ENCODE results near the gene TLE4. TPM values are rescaled to one million over a fixed set of nuclear protein-coding genes. Genes with fewer than 3 reads are reported as not detected.

Gene TLE4
- total and polyA plus RNA-seq, 5 experiments from 2014 or later: 25.3 to 110 (median 37.8) TPM

- Mint-ChIP-seq H3K4me3 (peak overlapping the region in 9 of 10 donors; percentile 90 to 97 (median 94)), H3K36me3 (peaks cover 0 to 28% (median 0%) of the 10 kb centered on the region in 3 donors), H3K9me3 (no peaks in the 10 kb centered on the region), H3K4me1 (peaks cover 30 to 57% (median 48%) of the 10 kb centered on the region in 4 donors), H3K27ac (peak overlapping the region in 9 of 10 donors; percentile 93 to 98 (median 97)), H3K27me3 (no peaks in the 10 kb centered on the region)
- POLR2A ChIA-PET: interaction anchor here (1.0 to 1.3 kb wide), 4 partner anchors 9 to 89 kb away, joined by 3 to 8 read pairs (median 3); no protein-coding TSS in a partner anchor
- ATAC-seq: no peak
- DNase-seq: peak in 3 of 10 donors; percentile 24 to 55 (median 48)
Observed at GRCh38 chr9:79573412-79573923, 1.7 kb downstream of the TLE4 start.

DNA sequence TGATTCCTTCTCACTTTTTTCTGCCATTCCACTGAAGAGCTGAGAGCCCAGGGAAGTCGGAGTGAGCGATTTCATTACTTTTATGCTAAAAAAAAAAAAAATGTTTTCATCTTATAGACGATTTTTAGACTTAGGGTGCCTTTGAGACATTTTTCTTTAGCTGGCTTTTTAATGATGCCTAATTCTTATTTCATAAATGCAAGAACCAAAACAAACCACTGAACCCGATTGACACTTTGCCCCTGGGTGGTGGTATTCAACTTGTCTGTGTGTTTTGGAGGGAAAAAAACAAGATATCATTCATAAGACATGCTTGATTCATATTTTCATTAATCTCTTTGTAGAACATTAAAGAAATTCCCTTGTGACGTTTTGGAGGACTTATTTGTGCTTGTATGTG, 2.4 kb downstream of the TLE4 start:
- Mint-ChIP-seq H3K4me3 (peak overlapping the region in 9 of 10 donors; percentile 90 to 97 (median 94)), H3K27ac (peak overlapping the region in 9 of 10 donors; percentile 93 to 98 (median 97)), H3K4me1 (peaks cover 31 to 64% (median 54%) of the 10 kb centered on the region in 4 donors)

GRCh38 chr9:79574781-79575180, 3.0 kb downstream of the TLE4 start:
- ATAC-seq (no peak), DNase-seq (no peak)
- peak overlapping the region in 9 of 10 donors; percentile 90 to 97 (median 94) for H3K4me3 Mint-ChIP-seq
- no peaks in the 10 kb centered on the region for H3K9me3 Mint-ChIP-seq
- POLR2A ChIA-PET: interaction anchor here (0.6 kb wide), 1 partner anchor 115 kb away, joined by 3 read pairs; no protein-coding TSS in a partner anchor
- H3K36me3 Mint-ChIP-seq: peaks cover 0 to 36% (median 0%) of the 10 kb centered on the region in 3 donors
- peak overlapping the region in 7 of 10 donors; percentile 93 to 98 (median 97) for H3K27ac Mint-ChIP-seq
- peaks cover 32 to 69% (median 60%) of the 10 kb centered on the region in 4 donors for H3K4me1 Mint-ChIP-seq
- H3K27me3 Mint-ChIP-seq: no peaks in the 10 kb centered on the region

More for the DNA sequence above, 2.4 kb downstream of the TLE4 start:
- no peaks in the 10 kb centered on the region for H3K27me3 Mint-ChIP-seq
- DNase-seq (no peak), ATAC-seq (no peak)
- H3K9me3 Mint-ChIP-seq: no peaks in the 10 kb centered on the region
- H3K36me3 Mint-ChIP-seq: peaks cover 0 to 33% (median 0%) of the 10 kb centered on the region in 3 donors
- POLR2A ChIA-PET: interaction anchor here (0.6 to 1.3 kb wide), 4 partner anchors 8 to 115 kb away, joined by 3 to 8 read pairs (median 3); no protein-coding TSS in a partner anchor

- ATAC-seq (no peak), DNase-seq (no peak)
- Mint-ChIP-seq H3K27me3 (no peaks in the 10 kb centered on the region), H3K9me3 (no peaks in the 10 kb centered on the region), H3K27ac (peak overlapping the region in 9 of 10 donors; percentile 9 to 91 (median 29)), H3K36me3 (peaks cover 0 to 42% (median 2%) of the 10 kb centered on the region in 3 donors), H3K4me3 (peak overlapping the region in 9 of 10 donors; percentile 12 to 71 (median 49)), H3K4me1 (peaks cover 37 to 69% (median 63%) of the 10 kb centered on the region in 4 donors)
- POLR2A ChIA-PET: no interaction called here
Observed at GRCh38 chr9:79575547-79575946, 3.8 kb downstream of the TLE4 start.

GRCh38 chr9:79577969-79578723, 6.4 kb downstream of the TLE4 start:
- ATAC-seq: no peak
- H3K27ac Mint-ChIP-seq: peak overlapping the region; percentile 10 to 91 (median 73)
- peaks cover 0 to 43% (median 2%) of the 10 kb centered on the region in 3 donors for H3K36me3 Mint-ChIP-seq
- DNase-seq: no peak
- H3K4me1 Mint-ChIP-seq: peaks cover 50 to 95% (median 88%) of the 10 kb centered on the region in 4 donors
- POLR2A ChIA-PET: interaction anchor here (0.5 kb wide), 1 partner anchor 105 kb away, joined by 3 read pairs; no protein-coding TSS in a partner anchor
- H3K4me3 Mint-ChIP-seq: peak overlapping the region in 8 of 10 donors; percentile 10 to 54 (median 33)
- no peaks in the 10 kb centered on the region for H3K27me3 Mint-ChIP-seq
- H3K9me3 Mint-ChIP-seq: no peaks in the 10 kb centered on the region

- Mint-ChIP-seq H3K4me1 (peaks cover 53 to 97% (median 92%) of the 10 kb centered on the region in 4 donors), H3K4me3 (peak overlapping the region in 8 of 10 donors; percentile 0 to 39 (median 5)), H3K27ac (peak overlapping the region in 9 of 10 donors; percentile 6 to 91 (median 66)), H3K27me3 (no peaks in the 10 kb centered on the region), H3K9me3 (no peaks in the 10 kb centered on the region), H3K36me3 (peaks cover 0 to 38% (median 2%) of the 10 kb centered on the region in 3 donors)
- DNase-seq (no peak), ATAC-seq (no peak)
- POLR2A ChIA-PET: interaction anchor here (0.5 kb wide), 1 partner anchor 104 kb away, joined by 3 read pairs; no protein-coding TSS in a partner anchor
Observed at GRCh38 chr9:79578891-79579290, 7.1 kb downstream of the TLE4 start.

DNA sequence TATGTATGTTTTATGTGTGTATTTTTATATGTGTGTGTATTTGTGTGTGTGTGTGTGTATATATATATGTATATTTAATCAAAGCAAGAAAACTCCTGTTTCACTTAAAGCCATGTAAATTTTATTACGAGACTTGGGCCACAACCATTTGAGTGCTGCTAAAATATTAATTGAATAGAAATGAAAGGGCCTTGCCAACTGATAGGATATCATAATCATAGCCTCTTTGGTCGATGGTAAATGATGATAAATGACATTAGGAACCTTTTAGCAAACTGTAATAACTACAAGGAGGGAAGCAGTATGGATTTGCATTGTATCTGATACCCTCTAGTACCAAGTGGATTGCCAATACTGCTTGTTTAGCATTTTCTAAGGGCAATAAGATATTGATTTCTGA, 7.9 kb downstream of the TLE4 start:
- peaks cover 0 to 36% (median 2%) of the 10 kb centered on the region in 3 donors for H3K36me3 Mint-ChIP-seq
- H3K4me1 Mint-ChIP-seq: peaks cover 54 to 97% (median 93%) of the 10 kb centered on the region in 4 donors
- peak overlapping the region in 6 of 10 donors; percentile 4 to 91 (median 82) for H3K27ac Mint-ChIP-seq
- no peaks in the 10 kb centered on the region for H3K9me3 Mint-ChIP-seq
- POLR2A ChIA-PET: interaction anchor here (8.6 kb wide), 1 partner anchor 8 kb away, joined by 75 read pairs; the partner anchor contains the start of gene TLE4
- DNase-seq: no peak
- H3K4me3 Mint-ChIP-seq: peak overlapping the region in 1 of 10 donors; percentile 4
- ATAC-seq: no peak
- no peaks in the 10 kb centered on the region for H3K27me3 Mint-ChIP-seq

DNA sequence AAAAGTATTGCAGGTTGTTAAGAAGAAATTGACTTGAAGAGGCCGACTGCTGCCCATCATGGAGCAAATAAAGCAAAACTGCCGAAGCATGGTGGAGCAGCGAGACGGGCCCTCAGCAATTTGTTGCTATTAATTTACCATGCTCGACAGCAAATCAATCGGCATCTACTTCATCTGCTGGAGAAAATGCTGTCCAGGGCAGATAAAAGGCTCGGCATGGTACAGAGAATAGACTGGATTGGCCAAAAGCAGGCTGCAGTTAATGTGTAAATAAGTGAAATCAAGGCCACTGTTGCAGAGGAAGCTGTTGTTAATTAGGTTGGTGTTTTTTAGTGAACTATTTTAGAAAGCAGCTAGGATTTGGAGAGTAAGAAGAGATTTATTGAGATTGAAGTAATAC, 8.3 kb downstream of the TLE4 start:
- ATAC-seq: no peak
- peaks cover 53 to 95% (median 93%) of the 10 kb centered on the region in 4 donors for H3K4me1 Mint-ChIP-seq
- H3K36me3 Mint-ChIP-seq: peaks cover 0 to 34% (median 2%) of the 10 kb centered on the region in 3 donors
- H3K27me3 Mint-ChIP-seq: no peaks in the 10 kb centered on the region
- peak overlapping the region in 4 of 10 donors; percentile 61 to 75 (median 72) for H3K4me3 Mint-ChIP-seq
- H3K27ac Mint-ChIP-seq: peak overlapping the region; percentile 42 to 95 (median 82)
- POLR2A ChIA-PET: interaction anchor here (8.6 kb wide), 1 partner anchor 9 kb away, joined by 75 read pairs; the partner anchor contains the start of gene TLE4
- H3K9me3 Mint-ChIP-seq: no peaks in the 10 kb centered on the region
- DNase-seq: no peak

- Mint-ChIP-seq H3K4me1 (peaks cover 49 to 95% (median 92%) of the 10 kb centered on the region in 4 donors), H3K36me3 (peaks cover 0 to 27% (median 2%) of the 10 kb centered on the region in 3 donors), H3K9me3 (no peaks in the 10 kb centered on the region), H3K27ac (peak overlapping the region; percentile 70 to 95 (median 88)), H3K27me3 (no peaks in the 10 kb centered on the region), H3K4me3 (peak overlapping the region; percentile 53 to 78 (median 70))
- peak in 2 of 10 donors; percentile 30 to 31 for DNase-seq
- POLR2A ChIA-PET: interaction anchor here (1.7 to 8.6 kb wide), 2 partner anchors 8 to 10 kb away, joined by 8 to 75 read pairs; partner anchors contain the start of gene TLE4
- ATAC-seq: peak; percentile 3 to 10
Observed at GRCh38 chr9:79581388-79581787, 9.6 kb downstream of the TLE4 start.

- peaks cover 47 to 93% (median 90%) of the 10 kb centered on the region in 4 donors for H3K4me1 Mint-ChIP-seq
- peak overlapping the region; percentile 53 to 78 (median 70) for H3K4me3 Mint-ChIP-seq
- no peaks in the 10 kb centered on the region for H3K9me3 Mint-ChIP-seq
- DNase-seq (peak in 9 of 10 donors; percentile 10 to 78 (median 49)), ATAC-seq (peak; percentile 83 to 85)
- H3K27ac Mint-ChIP-seq: peak overlapping the region; percentile 70 to 95 (median 88)
- no peaks in the 10 kb centered on the region for H3K27me3 Mint-ChIP-seq
- POLR2A ChIA-PET: interaction anchor here (1.7 to 8.6 kb wide), 2 partner anchors 8 to 10 kb away, joined by 8 to 75 read pairs; partner anchors contain the start of gene TLE4
- peaks cover 0 to 25% (median 2%) of the 10 kb centered on the region in 3 donors for H3K36me3 Mint-ChIP-seq
Observed at GRCh38 chr9:79581794-79582193, 10.0 kb downstream of the TLE4 start.

DNA sequence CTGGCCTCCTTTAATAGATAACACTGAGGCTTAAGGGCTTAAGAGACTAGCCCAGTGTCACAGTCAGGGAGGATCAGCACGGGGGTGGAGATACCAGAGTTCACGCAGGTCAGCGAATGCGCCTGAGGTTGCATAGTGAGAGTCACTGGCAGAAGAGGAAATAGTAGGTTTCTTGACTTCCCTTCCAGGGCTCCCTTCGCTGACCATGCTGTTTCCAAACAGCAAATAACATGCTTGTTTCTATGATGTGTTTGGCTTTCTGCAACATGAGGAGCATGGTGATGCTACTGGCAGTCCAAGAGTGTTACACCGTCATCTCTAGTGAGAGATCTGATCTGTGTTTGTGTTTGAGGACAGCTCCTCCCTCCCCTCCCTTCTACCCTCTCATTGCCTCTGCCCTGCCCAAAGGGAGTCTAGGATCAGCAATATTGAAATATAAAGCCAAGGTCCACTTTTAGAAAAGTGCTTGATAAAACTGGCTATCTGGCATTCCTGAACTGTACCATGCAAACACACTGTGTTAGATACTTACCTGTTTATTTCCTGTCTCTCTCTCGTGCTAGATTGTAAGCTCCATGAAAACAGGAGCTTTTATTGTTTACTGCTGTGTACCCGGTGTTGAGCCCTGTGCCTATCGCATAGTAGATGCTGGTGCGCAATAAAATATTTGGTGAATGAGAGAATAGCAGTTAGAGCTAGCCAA, 12.3 kb downstream of the TLE4 start:
- no peaks in the 10 kb centered on the region for H3K9me3 Mint-ChIP-seq
- peaks cover 48 to 89% (median 84%) of the 10 kb centered on the region in 4 donors for H3K4me1 Mint-ChIP-seq

More for the DNA sequence above, 12.3 kb downstream of the TLE4 start:
- POLR2A ChIA-PET: interaction anchor here (0.9 to 8.6 kb wide), 3 partner anchors 10 to 13 kb away, joined by 3 to 75 read pairs (median 3); partner anchors contain the start of gene TLE4
- Mint-ChIP-seq H3K36me3 (peaks cover 5 to 27% (median 18%) of the 10 kb centered on the region in 3 donors), H3K27ac (peak overlapping the region; percentile 49 to 93 (median 80)), H3K27me3 (no peaks in the 10 kb centered on the region), H3K4me3 (peak overlapping the region; percentile 36 to 75 (median 70))
- peak in 2 of 10 donors; percentile 5 to 21 for DNase-seq
- peak; percentile 18 to 41 for ATAC-seq

Data from naive thymus-derived CD8-positive, alpha-beta T cell (primary cell).